ENCODE results near the gene GPSM1. TPM values are rescaled to one million over a fixed set of nuclear protein-coding genes. Genes with fewer than 3 reads are reported as not detected.

Gene GPSM1
- total RNA-seq, 1 experiment from 2014 or later, result 26.4 TPM

DNA sequence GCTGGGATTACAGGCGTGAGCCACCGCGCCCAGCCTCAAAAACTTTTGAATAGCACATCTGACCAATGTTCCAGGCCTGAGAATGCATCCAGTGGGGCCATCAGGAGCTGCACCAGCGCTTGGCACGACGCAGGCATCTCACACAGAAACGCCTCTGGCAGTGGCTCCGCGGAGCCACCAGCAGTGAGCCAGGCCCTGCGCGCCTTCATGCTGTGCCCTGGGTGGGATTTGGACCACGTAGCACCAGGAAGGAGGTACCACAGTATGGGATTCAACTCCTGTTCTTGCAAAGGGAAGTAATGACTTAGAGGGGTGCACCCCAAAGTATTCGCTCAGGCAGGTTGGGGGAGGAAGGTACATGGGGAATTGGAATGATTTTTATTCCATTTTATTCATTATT is 26.5 kb upstream of the GPSM1 start:
- Histone ChIP-seq H3K36me3 (ENCODE audit: control insufficient read depth in 1 of 2, insufficient read depth in 2 of 2, low read length in 2 of 2) (no peaks in the 10 kb centered on the region), H3K9me2 (ENCODE audit: insufficient read depth) (no peaks in the 10 kb centered on the region), H3K27me3 (ENCODE audit: insufficient read depth, low read length) (no peaks in the 10 kb centered on the region), H3K9ac (ENCODE audit: low read length) (no peak overlapping the region), H3K9me3 (ENCODE audit: control insufficient read depth in 1 of 2, insufficient read depth in 1 of 2, low read depth in 1 of 2, low read length in 2 of 2) (no peaks in the 10 kb centered on the region), H3K27ac (ENCODE audit: low read depth, low read length) (no peak overlapping the region), H3K4me1 (ENCODE audit: control insufficient read depth in 1 of 2, insufficient read depth in 2 of 2, low read length in 2 of 2) (peaks cover 8 to 12% of the 10 kb centered on the region in 2 experiments; a peak in 3 of 4 replicates), H2AFZ (ENCODE audit: low read depth, low read length, poor library complexity, severe bottlenecking) (no peak overlapping the region), H4K20me1 (ENCODE audit: insufficient read depth) (no peaks in the 10 kb centered on the region), H3K4me2 (ENCODE audit: low read length) (no peak overlapping the region), H3K4me3 (replicated peaks in 1 of 2; ENCODE audit: low read depth in 1 of 2, low read length in 2 of 2) (no peak overlapping the region), H3K79me2 (ENCODE audit: insufficient read depth, low read length) (no peaks in the 10 kb centered on the region)
- DNase-seq (ENCODE audit: low read depth, low spot score), result no peak
- no TSS peak for BruUV-seq (replicated peaks)
- no peak for ATAC-seq
- ChIA-PET RAD21 (ENCODE audit: low non-redundant PET in 1 of 2, low total read pairs in 2 of 2, uncharacterized antibody in 2 of 2, unreplicated experiment in 2 of 2) (no interaction called here), CTCF (no interaction called here), POLR2A (interaction anchor here (0.6 kb wide), 1 partner anchor 116 kb away, joined by 3 read pairs; no protein-coding TSS in a partner anchor)
- no peak for TF ChIP-seq ZFX (IDR thresholded peaks at IDR 0.05)
- TF ChIP-seq RAD21 (IDR thresholded peaks at IDR 0.05; ENCODE audit: low read depth), result no peak
- no peak for TF ChIP-seq SIN3A (IDR thresholded peaks at IDR 0.05; ENCODE audit: low read depth)
- TF ChIP-seq TCF7L2 (IDR thresholded peaks at IDR 0.05; ENCODE audit: borderline replicate concordance, extremely low read depth, insufficient read depth, insufficient read length), result no peak
- TF ChIP-seq, protein P1, sequence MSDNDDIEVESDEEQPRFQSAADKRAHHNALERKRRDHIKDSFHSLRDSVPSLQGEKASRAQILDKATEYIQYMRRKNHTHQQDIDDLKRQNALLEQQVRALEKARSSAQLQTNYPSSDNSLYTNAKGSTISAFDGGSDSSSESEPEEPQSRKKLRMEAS (IDR thresholded peaks at IDR 0.05), result no peak
- TF ChIP-seq, protein P2, sequence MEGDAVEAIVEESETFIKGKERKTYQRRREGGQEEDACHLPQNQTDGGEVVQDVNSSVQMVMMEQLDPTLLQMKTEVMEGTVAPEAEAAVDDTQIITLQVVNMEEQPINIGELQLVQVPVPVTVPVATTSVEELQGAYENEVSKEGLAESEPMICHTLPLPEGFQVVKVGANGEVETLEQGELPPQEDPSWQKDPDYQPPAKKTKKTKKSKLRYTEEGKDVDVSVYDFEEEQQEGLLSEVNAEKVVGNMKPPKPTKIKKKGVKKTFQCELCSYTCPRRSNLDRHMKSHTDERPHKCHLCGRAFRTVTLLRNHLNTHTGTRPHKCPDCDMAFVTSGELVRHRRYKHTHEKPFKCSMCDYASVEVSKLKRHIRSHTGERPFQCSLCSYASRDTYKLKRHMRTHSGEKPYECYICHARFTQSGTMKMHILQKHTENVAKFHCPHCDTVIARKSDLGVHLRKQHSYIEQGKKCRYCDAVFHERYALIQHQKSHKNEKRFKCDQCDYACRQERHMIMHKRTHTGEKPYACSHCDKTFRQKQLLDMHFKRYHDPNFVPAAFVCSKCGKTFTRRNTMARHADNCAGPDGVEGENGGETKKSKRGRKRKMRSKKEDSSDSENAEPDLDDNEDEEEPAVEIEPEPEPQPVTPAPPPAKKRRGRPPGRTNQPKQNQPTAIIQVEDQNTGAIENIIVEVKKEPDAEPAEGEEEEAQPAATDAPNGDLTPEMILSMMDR (IDR thresholded peaks at IDR 0.05 in 2 of 3, conservative IDR thresholded peaks at IDR 0.05 in 1 of 3; ENCODE audit: borderline replicate concordance in 1 of 3, insufficient read depth in 1 of 3, low read depth in 2 of 3, low read length in 2 of 3), result no peak
- no peak for TF ChIP-seq CBX3 (IDR thresholded peaks at IDR 0.05; ENCODE audit: low read depth)
- TF ChIP-seq CEBPB (IDR thresholded peaks at IDR 0.05; ENCODE audit: low read depth), result no peak
- TF ChIP-seq ELF1 (IDR thresholded peaks at IDR 0.05; ENCODE audit: borderline replicate concordance, low read depth), result no peak
- TF ChIP-seq SP1 (IDR thresholded peaks at IDR 0.05; ENCODE audit: low read depth), result no peak
- no peak for TF ChIP-seq FOSL1 (IDR thresholded peaks at IDR 0.05; ENCODE audit: low read depth)
- intact Hi-C loops (cut with micrococcal nuclease), result no loop called here

All from HCT116 (cell line).